ENCODE data around the gene UGDH.

DNA sequence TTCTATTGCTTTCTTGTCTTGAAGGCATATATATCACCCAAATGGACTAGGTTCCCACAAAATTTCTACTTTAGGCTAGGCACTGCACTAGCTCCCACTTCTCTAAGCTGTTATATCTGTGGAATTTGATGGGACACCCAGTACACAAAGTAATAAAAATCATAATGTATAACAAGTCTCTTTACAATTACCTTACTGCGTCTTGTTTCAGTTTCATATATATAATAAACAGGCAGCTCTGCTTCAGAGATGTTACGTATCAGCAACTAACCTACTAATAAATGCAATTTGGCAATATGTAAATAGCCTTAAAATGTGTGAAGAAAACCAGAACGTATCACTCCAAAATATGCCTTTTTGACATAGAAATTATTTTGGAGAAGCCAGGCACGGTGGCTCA lies 42.0 kb upstream of the UGDH start:
- TF ChIP-seq, protein P1, sequence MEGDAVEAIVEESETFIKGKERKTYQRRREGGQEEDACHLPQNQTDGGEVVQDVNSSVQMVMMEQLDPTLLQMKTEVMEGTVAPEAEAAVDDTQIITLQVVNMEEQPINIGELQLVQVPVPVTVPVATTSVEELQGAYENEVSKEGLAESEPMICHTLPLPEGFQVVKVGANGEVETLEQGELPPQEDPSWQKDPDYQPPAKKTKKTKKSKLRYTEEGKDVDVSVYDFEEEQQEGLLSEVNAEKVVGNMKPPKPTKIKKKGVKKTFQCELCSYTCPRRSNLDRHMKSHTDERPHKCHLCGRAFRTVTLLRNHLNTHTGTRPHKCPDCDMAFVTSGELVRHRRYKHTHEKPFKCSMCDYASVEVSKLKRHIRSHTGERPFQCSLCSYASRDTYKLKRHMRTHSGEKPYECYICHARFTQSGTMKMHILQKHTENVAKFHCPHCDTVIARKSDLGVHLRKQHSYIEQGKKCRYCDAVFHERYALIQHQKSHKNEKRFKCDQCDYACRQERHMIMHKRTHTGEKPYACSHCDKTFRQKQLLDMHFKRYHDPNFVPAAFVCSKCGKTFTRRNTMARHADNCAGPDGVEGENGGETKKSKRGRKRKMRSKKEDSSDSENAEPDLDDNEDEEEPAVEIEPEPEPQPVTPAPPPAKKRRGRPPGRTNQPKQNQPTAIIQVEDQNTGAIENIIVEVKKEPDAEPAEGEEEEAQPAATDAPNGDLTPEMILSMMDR (IDR thresholded peaks at IDR 0.05; ENCODE audit: low read depth, low read length, poor library complexity, severe bottlenecking) = no peak
- TF ChIP-seq EZH2phosphoT487 (IDR thresholded peaks at IDR 0.05; ENCODE audit: borderline replicate concordance, low read length) = no peak

All from DOHH2 (cell line).